ENCODE measurements around the gene ZFYVE9. TPM values are rescaled to one million over a fixed set of nuclear protein-coding genes. Genes with fewer than 3 reads are reported as not detected.

Gene ZFYVE9
- total and polyA plus RNA-seq, 2 of the 13 experiments (the other 11 are each of a cell fraction or from before 2014, with no cell fraction given), result 9.2 to 19.8 TPM

DNA sequence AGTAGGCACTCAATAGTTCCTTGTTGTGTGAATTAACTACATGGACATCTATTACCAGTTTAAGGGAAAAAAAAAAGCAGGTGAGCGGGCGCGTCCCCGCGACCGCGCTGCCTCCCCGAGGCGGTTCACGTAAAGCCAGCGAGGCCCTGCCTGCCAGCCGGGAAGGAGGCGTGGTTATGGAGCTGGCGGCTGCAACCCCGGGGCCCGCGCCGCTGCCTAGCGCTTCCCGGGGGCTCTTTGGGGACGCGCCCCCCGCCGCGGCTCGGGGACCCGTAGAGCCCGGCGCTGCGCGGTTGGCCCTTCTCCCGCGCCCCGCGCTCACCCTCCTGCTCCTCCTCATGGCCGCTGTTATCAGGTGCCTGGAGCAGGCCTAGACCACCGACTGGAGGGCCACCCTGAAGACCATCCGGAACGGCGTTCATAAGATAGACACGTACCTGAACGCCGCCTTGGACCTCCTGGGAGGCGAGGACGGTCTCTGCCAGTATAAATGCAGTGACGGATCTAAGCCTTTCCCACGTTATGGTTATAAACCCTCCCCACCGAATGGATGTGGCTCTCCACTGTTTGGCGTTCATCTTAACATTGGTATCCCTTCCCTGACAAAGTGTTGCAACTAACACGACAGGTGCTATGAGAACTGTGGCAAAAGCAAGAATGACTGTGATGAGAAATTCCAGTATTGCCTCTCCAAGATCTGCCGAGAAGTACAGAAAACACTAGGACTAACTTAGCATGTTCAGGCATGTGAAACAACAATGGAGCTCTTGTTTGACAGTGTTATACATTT, 226.7 kb downstream of the ZFYVE9 start (continued):
- TF ChIP-seq ZNF556 (CRISPR knock-in tag; IDR thresholded peaks at IDR 0.05; ENCODE audit: borderline replicate concordance) (no peak), KLF11 (CRISPR knock-in tag; IDR thresholded peaks at IDR 0.05) (no peak), CCDC6 (CRISPR knock-in tag; IDR thresholded peaks at IDR 0.05) (no peak), ZNF570 (CRISPR knock-in tag; IDR thresholded peaks at IDR 0.05; ENCODE audit: borderline replicate concordance) (no peak), NFE2L1 (CRISPR knock-in tag; IDR thresholded peaks at IDR 0.05; ENCODE audit: borderline replicate concordance) (no peak), ZBTB1 (CRISPR knock-in tag; IDR thresholded peaks at IDR 0.05; ENCODE audit: borderline replicate concordance) (no peak), RFX3 (CRISPR knock-in tag; IDR thresholded peaks at IDR 0.05) (no peak), ZMYM2 (CRISPR knock-in tag; IDR thresholded peaks at IDR 0.05) (no peak), MEIS2 (CRISPR knock-in tag; IDR thresholded peaks at IDR 0.05) (no peak), MYC (CRISPR knock-in tag; IDR thresholded peaks at IDR 0.05; ENCODE audit: borderline replicate concordance) (peak; percentile 50; the same call in 1 of the 2 replicates), ATAD3A (CRISPR knock-in tag; IDR thresholded peaks at IDR 0.05) (no peak), ADNP (CRISPR knock-in tag; IDR thresholded peaks at IDR 0.05) (no peak), ZNF776 (CRISPR knock-in tag; IDR thresholded peaks at IDR 0.05) (no peak), AKAP8 (CRISPR knock-in tag; IDR thresholded peaks at IDR 0.05) (0 out of 2 replicates have a peak, but pooled peaks have one; percentile 31), ZNF101 (CRISPR knock-in tag; IDR thresholded peaks at IDR 0.05; ENCODE audit: borderline replicate concordance, low read depth) (no peak), ELF1 (CRISPR knock-in tag; IDR thresholded peaks at IDR 0.05) (no peak), ZBTB38 (CRISPR knock-in tag; IDR thresholded peaks at IDR 0.05) (peak; percentile 55; the same call in 1 of the 2 replicates), REXO4 (CRISPR knock-in tag; IDR thresholded peaks at IDR 0.05; ENCODE audit: borderline replicate concordance) (no peak)
- TF ChIP-seq, protein P1, sequence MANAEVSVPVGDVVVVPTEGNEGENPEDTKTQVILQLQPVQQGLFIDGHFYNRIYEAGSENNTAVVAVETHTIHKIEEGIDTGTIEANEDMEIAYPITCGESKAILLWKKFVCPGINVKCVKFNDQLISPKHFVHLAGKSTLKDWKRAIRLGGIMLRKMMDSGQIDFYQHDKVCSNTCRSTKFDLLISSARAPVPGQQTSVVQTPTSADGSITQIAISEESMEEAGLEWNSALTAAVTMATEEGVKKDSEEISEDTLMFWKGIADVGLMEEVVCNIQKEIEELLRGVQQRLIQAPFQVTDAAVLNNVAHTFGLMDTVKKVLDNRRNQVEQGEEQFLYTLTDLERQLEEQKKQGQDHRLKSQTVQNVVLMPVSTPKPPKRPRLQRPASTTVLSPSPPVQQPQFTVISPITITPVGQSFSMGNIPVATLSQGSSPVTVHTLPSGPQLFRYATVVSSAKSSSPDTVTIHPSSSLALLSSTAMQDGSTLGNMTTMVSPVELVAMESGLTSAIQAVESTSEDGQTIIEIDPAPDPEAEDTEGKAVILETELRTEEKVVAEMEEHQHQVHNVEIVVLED (CRISPR knock-in tag; IDR thresholded peaks at IDR 0.05; ENCODE audit: borderline replicate concordance), result peak; percentile 44; the same call in 1 of the 2 replicates
- TF ChIP-seq, protein P2, sequence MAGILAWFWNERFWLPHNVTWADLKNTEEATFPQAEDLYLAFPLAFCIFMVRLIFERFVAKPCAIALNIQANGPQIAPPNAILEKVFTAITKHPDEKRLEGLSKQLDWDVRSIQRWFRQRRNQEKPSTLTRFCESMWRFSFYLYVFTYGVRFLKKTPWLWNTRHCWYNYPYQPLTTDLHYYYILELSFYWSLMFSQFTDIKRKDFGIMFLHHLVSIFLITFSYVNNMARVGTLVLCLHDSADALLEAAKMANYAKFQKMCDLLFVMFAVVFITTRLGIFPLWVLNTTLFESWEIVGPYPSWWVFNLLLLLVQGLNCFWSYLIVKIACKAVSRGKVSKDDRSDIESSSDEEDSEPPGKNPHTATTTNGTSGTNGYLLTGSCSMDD (CRISPR knock-in tag; IDR thresholded peaks at IDR 0.05), result no peak
- TF ChIP-seq, protein P3, sequence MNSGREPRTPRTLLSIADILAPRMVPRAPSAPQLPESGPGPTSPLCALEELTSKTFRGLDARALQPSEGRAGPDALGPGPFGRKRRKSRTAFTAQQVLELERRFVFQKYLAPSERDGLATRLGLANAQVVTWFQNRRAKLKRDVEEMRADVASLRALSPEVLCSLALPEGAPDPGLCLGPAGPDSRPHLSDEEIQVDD (CRISPR knock-in tag; IDR thresholded peaks at IDR 0.05; ENCODE audit: borderline replicate concordance), result no peak
- TF ChIP-seq, protein P4, sequence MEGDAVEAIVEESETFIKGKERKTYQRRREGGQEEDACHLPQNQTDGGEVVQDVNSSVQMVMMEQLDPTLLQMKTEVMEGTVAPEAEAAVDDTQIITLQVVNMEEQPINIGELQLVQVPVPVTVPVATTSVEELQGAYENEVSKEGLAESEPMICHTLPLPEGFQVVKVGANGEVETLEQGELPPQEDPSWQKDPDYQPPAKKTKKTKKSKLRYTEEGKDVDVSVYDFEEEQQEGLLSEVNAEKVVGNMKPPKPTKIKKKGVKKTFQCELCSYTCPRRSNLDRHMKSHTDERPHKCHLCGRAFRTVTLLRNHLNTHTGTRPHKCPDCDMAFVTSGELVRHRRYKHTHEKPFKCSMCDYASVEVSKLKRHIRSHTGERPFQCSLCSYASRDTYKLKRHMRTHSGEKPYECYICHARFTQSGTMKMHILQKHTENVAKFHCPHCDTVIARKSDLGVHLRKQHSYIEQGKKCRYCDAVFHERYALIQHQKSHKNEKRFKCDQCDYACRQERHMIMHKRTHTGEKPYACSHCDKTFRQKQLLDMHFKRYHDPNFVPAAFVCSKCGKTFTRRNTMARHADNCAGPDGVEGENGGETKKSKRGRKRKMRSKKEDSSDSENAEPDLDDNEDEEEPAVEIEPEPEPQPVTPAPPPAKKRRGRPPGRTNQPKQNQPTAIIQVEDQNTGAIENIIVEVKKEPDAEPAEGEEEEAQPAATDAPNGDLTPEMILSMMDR (CRISPR knock-in tag; IDR thresholded peaks at IDR 0.05), result peak; percentile 62
- TF ChIP-seq, protein P5, sequence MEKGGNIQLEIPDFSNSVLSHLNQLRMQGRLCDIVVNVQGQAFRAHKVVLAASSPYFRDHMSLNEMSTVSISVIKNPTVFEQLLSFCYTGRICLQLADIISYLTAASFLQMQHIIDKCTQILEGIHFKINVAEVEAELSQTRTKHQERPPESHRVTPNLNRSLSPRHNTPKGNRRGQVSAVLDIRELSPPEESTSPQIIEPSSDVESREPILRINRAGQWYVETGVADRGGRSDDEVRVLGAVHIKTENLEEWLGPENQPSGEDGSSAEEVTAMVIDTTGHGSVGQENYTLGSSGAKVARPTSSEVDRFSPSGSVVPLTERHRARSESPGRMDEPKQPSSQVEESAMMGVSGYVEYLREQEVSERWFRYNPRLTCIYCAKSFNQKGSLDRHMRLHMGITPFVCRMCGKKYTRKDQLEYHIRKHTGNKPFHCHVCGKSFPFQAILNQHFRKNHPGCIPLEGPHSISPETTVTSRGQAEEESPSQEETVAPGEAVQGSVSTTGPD (CRISPR knock-in tag; IDR thresholded peaks at IDR 0.05), result no peak
- TF ChIP-seq, protein P6, sequence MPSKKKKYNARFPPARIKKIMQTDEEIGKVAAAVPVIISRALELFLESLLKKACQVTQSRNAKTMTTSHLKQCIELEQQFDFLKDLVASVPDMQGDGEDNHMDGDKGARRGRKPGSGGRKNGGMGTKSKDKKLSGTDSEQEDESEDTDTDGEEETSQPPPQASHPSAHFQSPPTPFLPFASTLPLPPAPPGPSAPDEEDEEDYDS (CRISPR knock-in tag; IDR thresholded peaks at IDR 0.05), result peak; percentile 17; the same call in 1 of the 2 replicates

All from HepG2 (cell line).